Measurements from ENCODE around the gene FOXN3.
"Not testable (repeated sequence)": the region's sequence is repeated elsewhere in the genome, so short reads cannot be mapped to it uniquely, and the experiment has no call there.

FOXN3 gene

DNA sequence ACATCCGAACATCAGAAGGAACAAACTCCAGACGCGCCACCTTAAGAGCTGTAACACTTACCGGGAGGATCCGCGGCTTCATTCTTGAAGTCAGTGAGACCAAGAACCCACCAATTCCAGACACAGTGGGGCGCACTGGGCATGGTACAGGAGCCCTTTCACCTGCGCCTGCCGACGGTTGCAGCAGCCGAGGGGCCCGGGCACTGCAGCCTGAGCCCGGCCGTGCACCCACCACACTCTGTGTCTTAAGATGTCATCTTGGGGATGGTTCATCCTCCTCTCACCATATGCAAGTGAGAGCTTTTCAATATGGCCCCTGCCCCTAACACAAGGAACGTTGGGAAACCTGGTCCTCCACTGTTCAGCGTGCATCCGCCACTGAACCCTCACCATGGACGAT, 304.3 kb downstream of the FOXN3 start:
- DNase-seq: no peak

GRCh38 chr14:89111766-89112543, 305.1 kb downstream of the FOXN3 start:
- DNase-seq: not testable (repeated sequence)

DNA sequence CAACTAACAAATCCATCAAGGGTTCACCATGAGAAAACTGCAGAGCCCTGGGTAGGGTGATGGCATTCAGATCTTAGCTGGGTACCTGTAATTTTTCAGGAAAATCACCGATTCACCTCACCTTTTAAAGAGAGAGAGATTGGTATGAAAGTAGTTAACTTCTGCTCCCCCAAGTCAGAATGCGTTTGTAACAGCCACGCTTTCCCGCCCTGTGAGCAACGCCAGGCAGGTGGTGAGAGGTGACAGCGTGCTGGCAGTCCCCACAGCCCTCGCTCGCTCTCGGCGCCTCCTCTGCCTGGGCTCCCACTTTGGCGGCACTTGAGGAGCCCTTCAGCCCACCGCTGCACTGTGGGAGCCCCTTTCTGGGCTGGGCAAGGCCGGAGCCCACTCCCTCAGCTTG, 305.8 kb downstream of the FOXN3 start:
- not testable (repeated sequence) for DNase-seq

DNA sequence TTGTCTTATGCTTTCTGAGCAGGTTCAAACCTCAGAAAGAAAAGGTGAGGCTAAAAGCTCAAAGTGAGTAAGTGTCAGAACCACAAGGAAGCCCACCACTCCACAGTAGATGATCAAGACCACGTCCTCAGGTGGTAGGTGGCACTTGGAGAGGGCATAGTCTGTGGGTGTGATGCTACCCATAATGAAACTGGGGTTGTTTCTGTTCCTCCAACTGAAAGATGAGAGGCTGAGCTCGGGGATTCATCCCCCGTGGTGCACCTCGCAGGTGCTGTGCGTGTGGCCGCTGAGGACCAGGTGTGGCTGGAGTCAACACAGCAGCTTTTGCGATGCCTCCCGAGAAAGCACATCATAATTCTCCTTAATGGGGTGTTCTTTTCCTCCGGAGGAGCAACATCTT, 306.9 kb downstream of the FOXN3 start:
- no peak for DNase-seq

DNA sequence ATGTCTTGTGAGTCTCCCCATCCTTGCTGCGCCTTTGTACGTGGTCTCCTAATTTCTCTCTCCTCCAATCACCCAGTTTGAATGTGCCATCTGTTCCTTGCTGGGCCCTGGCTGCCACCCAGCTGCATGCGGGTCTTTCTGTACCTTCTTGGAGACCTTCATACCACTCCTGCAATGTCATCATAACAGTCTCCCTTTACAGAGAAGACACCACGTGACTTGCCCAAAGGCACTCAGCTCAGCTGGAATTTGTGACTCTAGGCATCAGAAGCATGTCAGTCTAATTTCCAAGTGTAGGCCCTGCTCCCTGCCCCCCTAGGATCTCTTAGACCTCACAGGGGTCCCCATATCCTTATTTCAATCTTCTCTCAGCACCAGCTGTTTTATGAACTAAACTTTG, 308.4 kb downstream of the FOXN3 start:
- no peak for DNase-seq

DNA sequence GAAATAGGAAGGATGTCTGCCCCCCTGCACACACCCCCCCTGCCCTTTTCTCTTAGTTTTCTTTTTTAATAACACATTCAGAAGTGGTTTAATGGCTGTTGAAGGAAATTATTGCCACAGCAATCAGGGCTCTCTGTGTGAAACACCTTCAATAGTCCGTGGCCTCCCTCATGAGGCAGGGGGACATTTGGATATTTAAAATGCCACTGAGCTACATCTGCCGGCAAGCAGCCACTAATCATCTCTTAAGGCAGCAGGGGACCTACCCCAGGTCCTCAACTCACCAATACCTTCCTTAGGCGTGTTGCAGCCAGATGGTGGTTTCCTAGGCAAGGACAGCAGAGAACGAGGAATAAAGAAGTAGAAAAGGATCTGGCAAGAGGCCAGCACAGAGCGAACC, 309.4 kb downstream of the FOXN3 start:
- DNase-seq: no peak
